ENCODE measurements around the gene ANKDD1B.

The ANKDD1B gene

GRCh38 chr5:75623846-75624245 lies 12.6 kb downstream of the ANKDD1B start:
- DNase-seq (ENCODE audit: low read depth, low spot score), result no peak
- TF ChIP-seq CTCF (IDR thresholded peaks at IDR 0.05; ENCODE audit: low read depth, low read length), result no peak

GRCh38 chr5:75626959-75627358 lies 15.7 kb downstream of the ANKDD1B start:
- H3K4me3 ChIP-seq (ENCODE audit: low read depth, low read length), result no peak overlapping the region
- no peak for TF ChIP-seq CTCF (IDR thresholded peaks at IDR 0.05; ENCODE audit: low read depth, low read length)
- in situ Hi-C loops (cut with HindIII; ENCODE audit: low sequenced_read_pairs), result no loop called here
- DNase-seq (ENCODE audit: low read depth, low spot score), result no peak

More at GRCh38 chr5:75623846-75624245, 12.6 kb downstream of the ANKDD1B start:
- no peak overlapping the region for H3K4me3 ChIP-seq (ENCODE audit: low read depth, low read length)
- in situ Hi-C loops (cut with HindIII; ENCODE audit: low sequenced_read_pairs), result no loop called here

DNA sequence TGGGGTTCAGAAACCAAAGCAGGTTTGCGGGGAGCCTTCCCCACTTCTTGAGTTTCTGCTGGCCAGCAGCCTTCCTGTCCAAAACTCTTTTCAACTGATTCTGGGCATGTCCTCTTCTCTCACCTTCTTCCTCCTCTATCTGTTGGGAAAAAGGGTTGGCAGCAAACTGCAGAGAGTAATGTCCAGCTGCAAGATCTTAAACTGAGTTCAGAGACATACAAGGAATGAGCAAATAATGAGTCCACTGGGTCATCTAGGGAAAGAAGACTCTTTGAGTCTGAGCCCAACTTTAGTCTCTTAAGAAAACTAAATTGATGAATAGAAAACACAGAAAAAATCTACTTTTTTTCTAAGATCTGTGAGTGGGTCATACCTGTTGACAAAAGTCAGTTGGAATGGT lies 16.5 kb downstream of the ANKDD1B start:
- TF ChIP-seq CTCF (IDR thresholded peaks at IDR 0.05; ENCODE audit: low read depth, low read length), result no peak
- no peak overlapping the region for H3K4me3 ChIP-seq (ENCODE audit: low read depth, low read length)
- in situ Hi-C loops (cut with HindIII; ENCODE audit: low sequenced_read_pairs), result no loop called here
- no peak for DNase-seq (ENCODE audit: low read depth, low spot score)

GRCh38 chr5:75630875-75631274 lies 19.6 kb downstream of the ANKDD1B start:
- no peak for DNase-seq (ENCODE audit: low read depth, low spot score)
- no peak overlapping the region for H3K4me3 ChIP-seq (ENCODE audit: low read depth, low read length)
- no peak for TF ChIP-seq CTCF (IDR thresholded peaks at IDR 0.05; ENCODE audit: low read depth, low read length)
- in situ Hi-C loops (cut with HindIII; ENCODE audit: low sequenced_read_pairs), result no loop called here

DNA sequence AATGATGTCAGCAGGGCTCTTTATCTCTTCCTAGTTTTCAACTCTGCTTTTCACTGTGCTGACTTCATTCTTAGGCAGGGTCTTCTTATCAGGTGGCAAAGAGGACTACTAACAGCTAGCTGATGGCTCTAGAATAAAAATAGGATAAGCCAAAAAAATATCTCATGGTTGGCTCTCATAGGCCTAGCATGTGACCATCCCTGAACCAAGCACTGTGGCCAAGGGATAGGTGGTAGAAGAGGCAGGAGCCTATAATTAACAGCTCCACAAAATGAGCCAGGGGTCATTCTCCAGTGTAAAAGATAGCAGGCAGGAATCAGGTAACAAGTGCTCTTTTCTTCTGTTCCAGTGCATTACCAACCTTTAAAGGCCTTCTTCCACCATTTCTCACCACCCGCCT lies 21.1 kb downstream of the ANKDD1B start:
- H3K4me3 ChIP-seq (ENCODE audit: low read depth, low read length), result no peak overlapping the region
- in situ Hi-C loops (cut with HindIII; ENCODE audit: low sequenced_read_pairs), result no loop called here
- DNase-seq (ENCODE audit: low read depth, low spot score), result no peak
- no peak for TF ChIP-seq CTCF (IDR thresholded peaks at IDR 0.05; ENCODE audit: low read depth, low read length)

GRCh38 chr5:75637949-75638348 lies 26.7 kb downstream of the ANKDD1B start:
- DNase-seq (ENCODE audit: low read depth, low spot score), result no peak
- no peak for TF ChIP-seq CTCF (IDR thresholded peaks at IDR 0.05; ENCODE audit: low read depth, low read length)
- H3K4me3 ChIP-seq (ENCODE audit: low read depth, low read length), result no peak overlapping the region
- in situ Hi-C loops (cut with HindIII; ENCODE audit: low sequenced_read_pairs), result no loop called here

All from astrocyte of the spinal cord (primary cell).